CD4-positive, alpha-beta memory T cell (primary cell): ENCODE measurements around the gene MED14. TPM values are rescaled to one million over a fixed set of nuclear protein-coding genes. Genes with fewer than 3 reads are reported as not detected.

Experiments used
- CTCF ChIA-PET: fragments of 350-600 bp; sonication (Branson Sonifier 250); formaldehyde crosslinking; loops from one replicate; lab custom pipeline; 2021; ENCODE audit warnings: inconsistent platforms; ENCODE audit not compliant: partially characterized antibody; lab: Charles Lee
- POLR2A ChIA-PET: fragments of 350-600 bp; sonication (Branson Sonifier 250); formaldehyde crosslinking; loops from one replicate; lab custom pipeline; 2021; ENCODE audit not compliant: partially characterized antibody; lab: Charles Lee
- DNase-seq, 5 donors: peaks; one replicate each; pipeline versions ENCODE4 v3.0.0 to v3.0.0-alpha.2; 2020 to 2022; ENCODE audit warnings: mixed read lengths in 1 of 5
- H3K27ac ChIP-seq: one replicate; pipeline ENCODE4 v1.7.0; 2013; ENCODE audit warnings: low read depth, low read length
- H3K27me3 ChIP-seq: 2 replicates; pipeline ENCODE4 v1.7.0; 2013; ENCODE audit warnings: mild to moderate bottlenecking, low read length, moderate library complexity; ENCODE audit not compliant: insufficient read depth
- H3K36me3 ChIP-seq: 2 replicates; pipeline ENCODE4 v1.7.0; 2013; ENCODE audit warnings: mild to moderate bottlenecking, low read length, moderate library complexity; ENCODE audit not compliant: insufficient read depth
- H3K4me1 ChIP-seq: 2 replicates; pipeline ENCODE4 v1.7.0; 2013; ENCODE audit warnings: mild to moderate bottlenecking, low read length, moderate library complexity; ENCODE audit not compliant: insufficient read depth
- H3K4me3 ChIP-seq, 2 donors: one replicate each; pipeline ENCODE4 v1.7.0; 2013; ENCODE audit warnings: low read length in 2 of 2, mild to moderate bottlenecking in 1 of 2
- H3K9me3 ChIP-seq, 2 donors: one replicate each; pipeline ENCODE4 v1.7.0; 2013; ENCODE audit warnings: low read length in 2 of 2, control low read depth in 1 of 2; ENCODE audit not compliant: control insufficient read depth in 1 of 2
- H3K27ac Mint-ChIP-seq, 7 donors: one replicate each; pipeline ENCODE4 v1.8.0; 2020 to 2021; ENCODE audit warnings: mixed read lengths in 7 of 7, mild to moderate bottlenecking in 6 of 7, inconsistent platforms in 3 of 7, moderate library complexity in 3 of 7
- H3K27me3 Mint-ChIP-seq, 2 donors: one replicate each; pipeline ENCODE4 v1.8.0; 2020 to 2021; ENCODE audit warnings: mixed read lengths in 2 of 2
- H3K36me3 Mint-ChIP-seq, 2 donors: one replicate each; pipeline ENCODE4 v1.8.0; 2020 to 2021; ENCODE audit warnings: mixed read lengths in 2 of 2, inconsistent platforms in 1 of 2, mild to moderate bottlenecking in 1 of 2
- H3K4me1 Mint-ChIP-seq, 4 donors: one replicate each; pipeline ENCODE4 v1.8.0; 2020 to 2021; ENCODE audit warnings: mixed read lengths in 4 of 4, mild to moderate bottlenecking in 1 of 4
- H3K4me3 Mint-ChIP-seq, 8 donors: one replicate each; pipeline ENCODE4 v1.8.0; 2020 to 2021; ENCODE audit warnings: mixed read lengths in 8 of 8, mild to moderate bottlenecking in 7 of 8, moderate library complexity in 6 of 8, inconsistent platforms in 3 of 8
- H3K9me3 Mint-ChIP-seq, 8 donors: one replicate each; pipeline ENCODE4 v1.8.0; 2020 to 2021; ENCODE audit warnings: mixed read lengths in 8 of 8, mild to moderate bottlenecking in 5 of 8, inconsistent platforms in 3 of 8, moderate library complexity in 1 of 8
- intact Hi-C: fragments of 100-400 bp; cut with micrococcal nuclease; formaldehyde crosslinking; loops from one replicate; pipeline ENCODE4 v1.15.1; 2023
- polyA plus RNA-seq, 2 donors: library from polyadenylated mRNA; unstranded; fragments of 300-500 nt; fragmentation: Illumina TruSeq; gene quantifications; one replicate each; pipeline ENCODE4 v1.2.3, GENCODE V29; 2021
- total RNA-seq, 2 experiments: library from RNA; stranded (reverse); gene quantifications; one replicate each; pipeline ENCODE4 v1.2.3, GENCODE V29; 2021

The MED14 gene
- total and polyA plus RNA-seq, 4 experiments from 2014 or later: 3.9 to 39.0 (median 25.6) TPM

GRCh38 chrX:40729598-40730584, 5.5 kb downstream of the MED14 start:
- intact Hi-C loops: loop anchor here (10.0 kb wide), 1 partner anchor 555 kb away; no protein-coding TSS in a partner anchor
- no peak for DNase-seq

GRCh38 chrX:40727581-40728252, 7.6 kb downstream of the MED14 start:
- Histone ChIP-seq H3K4me1 (peaks cover 15% of the 10 kb centered on the region), H3K9me3 (no peaks in the 10 kb centered on the region), H3K36me3 (no peaks in the 10 kb centered on the region), H3K27ac (no peak overlapping the region), H3K4me3 (no peak overlapping the region), H3K27me3 (no peaks in the 10 kb centered on the region)
- intact Hi-C loops: no loop called here
- no peak for DNase-seq
- H3K4me1 Mint-ChIP-seq: peaks cover 38 to 82% (median 55%) of the 10 kb centered on the region in 4 donors
- peaks cover 38 to 39% of the 10 kb centered on the region in 2 donors for H3K36me3 Mint-ChIP-seq
- CTCF ChIA-PET: no interaction called here
- H3K4me3 Mint-ChIP-seq: peak overlapping the region in 1 of 8 donors; percentile 2
- H3K9me3 Mint-ChIP-seq: no peaks in the 10 kb centered on the region
- H3K27ac Mint-ChIP-seq: peak overlapping the region in 4 of 7 donors; percentile 5 to 38 (median 18)
- no peaks in the 10 kb centered on the region for H3K27me3 Mint-ChIP-seq
- POLR2A ChIA-PET: no interaction called here

More at GRCh38 chrX:40729598-40730584, 5.5 kb downstream of the MED14 start:
- no peak overlapping the region for H3K27ac ChIP-seq
- ChIA-PET CTCF (no interaction called here), POLR2A (no interaction called here)
- H3K27me3 Mint-ChIP-seq: no peaks in the 10 kb centered on the region
- H3K4me1 ChIP-seq: peaks cover 33% of the 10 kb centered on the region
- H3K27ac Mint-ChIP-seq: peak overlapping the region; percentile 14 to 66 (median 25)
- no peak overlapping the region for H3K4me3 ChIP-seq
- H3K9me3 ChIP-seq: no peaks in the 10 kb centered on the region
- H3K4me3 Mint-ChIP-seq: peak overlapping the region in 4 of 8 donors; percentile 4 to 22 (median 14)
- peaks cover 21 to 29% of the 10 kb centered on the region in 2 donors for H3K36me3 Mint-ChIP-seq
- no peaks in the 10 kb centered on the region for H3K9me3 Mint-ChIP-seq
- H3K36me3 ChIP-seq: no peaks in the 10 kb centered on the region
- H3K27me3 ChIP-seq: no peaks in the 10 kb centered on the region
- H3K4me1 Mint-ChIP-seq: peaks cover 36 to 82% (median 56%) of the 10 kb centered on the region in 4 donors

GRCh38 chrX:40727093-40727492, 8.2 kb downstream of the MED14 start:
- Histone ChIP-seq H3K27me3 (no peaks in the 10 kb centered on the region), H3K4me3 (no peak overlapping the region), H3K9me3 (no peaks in the 10 kb centered on the region), H3K4me1 (peaks cover 15% of the 10 kb centered on the region), H3K36me3 (no peaks in the 10 kb centered on the region), H3K27ac (no peak overlapping the region)
- CTCF ChIA-PET: no interaction called here
- Mint-ChIP-seq H3K4me3 (no peak overlapping the region), H3K4me1 (peaks cover 41 to 82% (median 58%) of the 10 kb centered on the region in 4 donors), H3K9me3 (no peaks in the 10 kb centered on the region), H3K27ac (peak overlapping the region in 2 of 7 donors; percentile 3 to 17), H3K27me3 (no peaks in the 10 kb centered on the region), H3K36me3 (peaks cover 44% of the 10 kb centered on the region in 2 donors)
- DNase-seq: no peak
- intact Hi-C loops: no loop called here
- POLR2A ChIA-PET: no interaction called here

DNA sequence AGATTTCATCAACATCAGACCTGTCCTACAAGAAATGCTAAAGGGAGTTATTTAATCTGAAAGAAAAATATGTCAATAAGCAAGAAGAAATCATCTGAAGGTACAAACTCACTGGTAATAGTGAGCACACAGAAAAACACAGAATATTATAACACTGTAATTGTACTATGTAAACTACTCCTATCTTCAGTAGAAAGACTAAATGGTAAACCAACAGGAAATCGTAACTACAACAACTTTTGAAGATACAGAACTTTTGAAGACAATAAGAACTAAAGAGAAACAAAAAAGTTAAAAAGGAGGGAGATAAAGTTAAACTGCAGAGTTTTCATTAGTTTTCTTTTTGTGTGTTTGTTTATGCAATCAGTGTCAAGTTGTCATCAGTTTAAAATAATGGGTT, 12.4 kb downstream of the MED14 start:
- no peaks in the 10 kb centered on the region for H3K27me3 ChIP-seq
- ChIA-PET POLR2A (no interaction called here), CTCF (no interaction called here)
- Mint-ChIP-seq H3K9me3 (no peaks in the 10 kb centered on the region), H3K4me1 (peaks cover 37 to 75% (median 56%) of the 10 kb centered on the region in 4 donors), H3K27me3 (no peaks in the 10 kb centered on the region), H3K27ac (peak overlapping the region in 5 of 7 donors; percentile 24 to 84 (median 50)), H3K36me3 (peaks cover 63 to 69% of the 10 kb centered on the region in 2 donors), H3K4me3 (peak overlapping the region in 5 of 8 donors; percentile 2 to 73 (median 19))
- no peak overlapping the region for H3K27ac ChIP-seq
- no peaks in the 10 kb centered on the region for H3K36me3 ChIP-seq
- no peaks in the 10 kb centered on the region for H3K4me1 ChIP-seq
- no peaks in the 10 kb centered on the region for H3K9me3 ChIP-seq
- H3K4me3 ChIP-seq: no peak overlapping the region
- no peak for DNase-seq
- intact Hi-C loops: no loop called here

- POLR2A ChIA-PET: no interaction called here
- H3K36me3 ChIP-seq: no peaks in the 10 kb centered on the region
Measured at GRCh38 chrX:40721489-40722106, 13.7 kb downstream of the MED14 start.

DNA sequence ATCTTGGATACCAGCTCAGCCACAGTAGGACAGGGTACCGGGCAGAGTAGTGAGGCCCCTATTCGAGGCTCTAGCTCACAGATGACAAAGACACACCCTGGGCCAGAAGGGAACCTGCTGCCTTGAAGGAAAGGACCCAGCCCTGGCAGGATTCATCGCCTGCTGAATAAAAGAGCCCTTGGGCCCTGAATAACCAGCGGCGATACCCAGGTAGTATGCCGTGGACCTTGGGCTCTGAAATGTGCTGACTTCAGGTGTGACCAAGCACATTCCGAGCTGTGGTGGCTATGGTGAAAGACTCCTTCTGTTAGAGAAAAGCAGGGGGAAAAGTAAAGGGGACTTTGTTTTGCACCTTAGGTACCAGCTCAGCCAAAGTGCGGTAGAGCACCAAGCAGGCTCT, 14.6 kb downstream of the MED14 start:
- H3K4me1 ChIP-seq: no peaks in the 10 kb centered on the region
- no peak for DNase-seq
- Mint-ChIP-seq H3K27ac (no peak overlapping the region), H3K4me1 (peaks cover 37 to 70% (median 56%) of the 10 kb centered on the region in 4 donors), H3K36me3 (peaks cover 63 to 76% of the 10 kb centered on the region in 2 donors), H3K4me3 (no peak overlapping the region), H3K27me3 (no peaks in the 10 kb centered on the region), H3K9me3 (no peaks in the 10 kb centered on the region)
- no peak overlapping the region for H3K27ac ChIP-seq
- H3K36me3 ChIP-seq: no peaks in the 10 kb centered on the region
- H3K27me3 ChIP-seq: no peaks in the 10 kb centered on the region
- intact Hi-C loops: no loop called here
- H3K4me3 ChIP-seq: no peak overlapping the region
- ChIA-PET POLR2A (no interaction called here), CTCF (no interaction called here)
- no peaks in the 10 kb centered on the region for H3K9me3 ChIP-seq

More at GRCh38 chrX:40721489-40722106, 13.7 kb downstream of the MED14 start:
- Histone ChIP-seq H3K4me1 (no peaks in the 10 kb centered on the region), H3K27ac (no peak overlapping the region), H3K27me3 (no peaks in the 10 kb centered on the region), H3K4me3 (no peak overlapping the region), H3K9me3 (no peaks in the 10 kb centered on the region)
- Mint-ChIP-seq H3K27me3 (no peaks in the 10 kb centered on the region), H3K27ac (peak overlapping the region in 4 of 7 donors; percentile 5 to 49 (median 14)), H3K9me3 (no peaks in the 10 kb centered on the region), H3K4me3 (no peak overlapping the region), H3K36me3 (peaks cover 63 to 75% of the 10 kb centered on the region in 2 donors), H3K4me1 (peaks cover 34 to 71% (median 54%) of the 10 kb centered on the region in 4 donors)
- CTCF ChIA-PET: no interaction called here
- intact Hi-C loops: no loop called here
- no peak for DNase-seq
